ENCODE data around the gene IVL.

The IVL gene

GRCh38 chr1:152888126-152888525 is 20.2 kb upstream of the IVL start:
- no peak for DNase-seq

GRCh38 chr1:152899027-152899426 is 9.3 kb upstream of the IVL start:
- no peak for DNase-seq

- DNase-seq = no peak
These were observed 8.5 kb upstream of the IVL start for GRCh38 chr1:152899883-152900282.

- no peak for DNase-seq
These were observed 6.7 kb upstream of the IVL start for GRCh38 chr1:152901631-152902030.

- DNase-seq = no peak
These were observed 5.7 kb upstream of the IVL start for GRCh38 chr1:152902636-152903035.

GRCh38 chr1:152904688-152905440 is 3.5 kb upstream of the IVL start:
- DNase-seq = no peak

- no peak for DNase-seq
These were observed 2.3 kb upstream of the IVL start for GRCh38 chr1:152906023-152906565.

GRCh38 chr1:152909206-152909605 is 860 bp downstream of the IVL start:
- no peak for DNase-seq

- DNase-seq = no peak
These were observed 4.1 kb downstream of the IVL start for GRCh38 chr1:152912471-152912870.

- no peak for DNase-seq
These were observed 4.6 kb downstream of the IVL start for GRCh38 chr1:152912900-152913299.

GRCh38 chr1:152917794-152918193 is 9.4 kb downstream of the IVL start:
- no peak for DNase-seq

GRCh38 chr1:152919071-152919470 is 10.7 kb downstream of the IVL start:
- no peak for DNase-seq

GRCh38 chr1:152924191-152924590 is 15.8 kb downstream of the IVL start:
- no peak for DNase-seq

- DNase-seq = peak in 1 of 2 donors; percentile 3
These were observed 17.7 kb downstream of the IVL start for GRCh38 chr1:152926091-152926490.

- no peak for DNase-seq
These were observed 20.3 kb downstream of the IVL start for GRCh38 chr1:152928671-152929070.

- DNase-seq = no peak
These were observed 23.9 kb downstream of the IVL start for GRCh38 chr1:152932170-152932811.

- no peak for DNase-seq
These were observed 24.9 kb downstream of the IVL start for GRCh38 chr1:152933196-152933595.

GRCh38 chr1:152940614-152941013 is 32.3 kb downstream of the IVL start:
- no peak for DNase-seq

GRCh38 chr1:152941037-152941711 is 32.8 kb downstream of the IVL start:
- DNase-seq = no peak

GRCh38 chr1:152942161-152942560 is 33.8 kb downstream of the IVL start:
- no peak for DNase-seq

- DNase-seq = no peak
These were observed 37.9 kb downstream of the IVL start for GRCh38 chr1:152946248-152946647.

GRCh38 chr1:152946651-152947256 is 38.4 kb downstream of the IVL start, which contains the start of gene SPRR5:
Gene SPRR5, plus strand, starts transcription at chr1:152947206. Its CDS starts 1,349 bp downstream, at chr1:152948555.
- no peak for DNase-seq

GRCh38 chr1:152951711-152952110 is 43.4 kb downstream of the IVL start:
- no peak for DNase-seq
